DND-41 (cell line): Measurements from ENCODE around the gene PAK3.

Experiments used
- ATAC-seq: fragments of 200-7000 bp; cut with Tn5 transposase; 3 replicates; pipeline ENCODE4 v1.9.1; 2021; ENCODE audit warnings: low read depth; ENCODE audit not compliant: insufficient read depth
- DNase-seq: peaks from one replicate; pipeline ENCODE4 v3.0.0-alpha.2; 2020
- H2AFZ ChIP-seq: 2 replicates; pipeline ENCODE4 v1.6.0; 2012; ENCODE audit warnings: low read depth, low read length
- H3K27ac ChIP-seq: 2 replicates; pipeline ENCODE4 v1.5.1; 2012; ENCODE audit warnings: low read length, inconsistent platforms
- H3K27me3 ChIP-seq: fragments of 200-600 bp; sonication (generic); 2 replicates; pipeline ENCODE4 v1.6.0; 2012; ENCODE audit warnings: low read length, mild to moderate bottlenecking, inconsistent platforms; ENCODE audit not compliant: insufficient read depth, poor library complexity
- H3K36me3 ChIP-seq: 2 replicates; pipeline ENCODE4 v1.5.1; 2012; ENCODE audit warnings: low read length, inconsistent platforms; ENCODE audit not compliant: insufficient read depth
- H3K4me1 ChIP-seq: 2 replicates; pipeline ENCODE4 v1.5.1; 2012; ENCODE audit warnings: mild to moderate bottlenecking, low read length; ENCODE audit not compliant: insufficient read depth
- H3K4me2 ChIP-seq: 2 replicates; pipeline ENCODE4 v1.6.0; 2012; ENCODE audit warnings: mild to moderate bottlenecking, moderate library complexity, low read length, inconsistent platforms; ENCODE audit not compliant: insufficient read depth
- H3K4me3 ChIP-seq, 2 experiments: fragments of 200-600 bp in 1 of 2; shearing (Covaris generic) in 1 of 2; 2 replicates each; pipeline ENCODE4 v1.5.1; 2012 to 2016; ENCODE audit warnings: inconsistent platforms in 2 of 2, low read length in 2 of 2, mild to moderate bottlenecking in 2 of 2, low read depth in 1 of 2, moderate library complexity in 1 of 2
- H3K79me2 ChIP-seq: 2 replicates; pipeline ENCODE4 v1.6.0; 2012; ENCODE audit warnings: low read length, inconsistent platforms; ENCODE audit not compliant: insufficient read depth
- H3K9ac ChIP-seq: 2 replicates; pipeline ENCODE4 v1.6.0; 2012; ENCODE audit warnings: low read depth, mild to moderate bottlenecking, inconsistent platforms, low read length, moderate library complexity
- H3K9me3 ChIP-seq: 2 replicates; pipeline ENCODE4 v1.5.1; 2012; ENCODE audit warnings: low read length, moderate library complexity, mild to moderate bottlenecking, inconsistent platforms; ENCODE audit not compliant: insufficient read depth, severe bottlenecking
- H4K20me1 ChIP-seq: 2 replicates; pipeline ENCODE4 v1.6.0; 2012; ENCODE audit warnings: low read length; ENCODE audit not compliant: insufficient read depth
- CTCF ChIP-seq: IDR thresholded peaks from 2 replicates; pipeline ENCODE4 v1.5.1; 2012; ENCODE audit warnings: borderline replicate concordance, low read length, moderate library complexity, mild to moderate bottlenecking; ENCODE audit not compliant: poor library complexity, severe bottlenecking; ENCODE audit errors: extremely low read depth
- EZH2 ChIP-seq: IDR thresholded peaks from 3 replicates; pipeline ENCODE4 v1.6.1; 2012; ENCODE audit warnings: borderline replicate concordance, low read depth, mild to moderate bottlenecking, moderate library complexity, low read length, inconsistent platforms; ENCODE audit not compliant: severe bottlenecking

The PAK3 gene

GRCh38 chrX:111071542-111072277, 24.3 kb upstream of the PAK3 start:
- Histone ChIP-seq H3K9me3 (no peaks in the 10 kb centered on the region), H3K36me3 (no peaks in the 10 kb centered on the region), H3K79me2 (no peaks in the 10 kb centered on the region), H3K4me2 (no peak overlapping the region), H3K4me3 (no peak overlapping the region), H3K9ac (no peak overlapping the region), H3K4me1 (no peaks in the 10 kb centered on the region), H2AFZ (no peak overlapping the region), H3K27me3 (no peaks in the 10 kb centered on the region), H3K27ac (no peak overlapping the region), H4K20me1 (no peaks in the 10 kb centered on the region)
- no peak for TF ChIP-seq EZH2
- no peak for TF ChIP-seq CTCF
- ATAC-seq = no peak
- DNase-seq = no peak

- Histone ChIP-seq H3K9ac (no peak overlapping the region), H4K20me1 (no peaks in the 10 kb centered on the region), H3K79me2 (no peaks in the 10 kb centered on the region), H3K27ac (no peak overlapping the region), H2AFZ (no peak overlapping the region), H3K36me3 (no peaks in the 10 kb centered on the region), H3K4me1 (no peaks in the 10 kb centered on the region), H3K27me3 (no peaks in the 10 kb centered on the region), H3K4me2 (no peak overlapping the region), H3K4me3 (no peak overlapping the region), H3K9me3 (no peaks in the 10 kb centered on the region)
- DNase-seq (no peak), ATAC-seq (no peak)
- TF ChIP-seq CTCF (no peak), EZH2 (no peak)
Measured at GRCh38 chrX:111083081-111083480, 12.9 kb upstream of the PAK3 start.

- H2AFZ ChIP-seq = no peak overlapping the region
Measured at GRCh38 chrX:111086591-111087006, 9.4 kb upstream of the PAK3 start.

More at GRCh38 chrX:111086591-111087006, 9.4 kb upstream of the PAK3 start:
- no peaks in the 10 kb centered on the region for H3K4me1 ChIP-seq
- no peak overlapping the region for H3K9ac ChIP-seq
- no peaks in the 10 kb centered on the region for H4K20me1 ChIP-seq
- H3K27ac ChIP-seq = no peak overlapping the region
- ATAC-seq (no peak), DNase-seq (no peak)
- H3K36me3 ChIP-seq = no peaks in the 10 kb centered on the region
- H3K4me3 ChIP-seq = no peak overlapping the region
- no peak for TF ChIP-seq CTCF
- no peak for TF ChIP-seq EZH2
- no peak overlapping the region for H3K4me2 ChIP-seq
- H3K79me2 ChIP-seq = no peaks in the 10 kb centered on the region
- no peaks in the 10 kb centered on the region for H3K27me3 ChIP-seq
- H3K9me3 ChIP-seq = no peaks in the 10 kb centered on the region
